GM23338 (cell line): ENCODE measurements around the gene LIFR. TPM values are rescaled to one million over a fixed set of nuclear protein-coding genes. Genes with fewer than 3 reads are reported as not detected.

Experiments
- ATAC-seq: fragments of 200-7000 bp; cut with Tn5 transposase; 3 replicates; pipeline ENCODE4 v1.9.1; 2020
- DNase-seq: peaks from one replicate; pipeline ENCODE4 v3.0.0-alpha.2; 2015; ENCODE audit warnings: low spot score
- H2AFZ ChIP-seq: fragments of 200-600 bp; sonication (generic); 2 replicates; pipeline ENCODE4 v1.8.0; 2016; ENCODE audit warnings: antibody characterized with exemption, mild to moderate bottlenecking, moderate library complexity
- H3F3A ChIP-seq: fragments of 200-600 bp; sonication (generic); replicated peaks from 2 replicates; pipeline ENCODE4 v1.8.0; 2017; ENCODE audit warnings: antibody characterized with exemption, mixed run types, low read depth
- H3K27ac ChIP-seq: fragments of 200-600 bp; sonication (generic); 2 replicates; pipeline ENCODE4 v1.6.1; 2016; ENCODE audit warnings: low read depth
- H3K27me3 ChIP-seq: fragments of 200-600 bp; sonication (generic); 2 replicates; pipeline ENCODE4 v1.8.0; 2016; ENCODE audit warnings: mild to moderate bottlenecking, mixed run types, moderate library complexity; ENCODE audit not compliant: insufficient read depth
- H3K36me3 ChIP-seq: fragments of 200-600 bp; sonication (generic); 2 replicates; pipeline ENCODE4 v1.8.0; 2016; ENCODE audit warnings: mild to moderate bottlenecking; ENCODE audit not compliant: insufficient read depth
- H3K4me1 ChIP-seq: fragments of 200-600 bp; sonication (generic); 2 replicates; pipeline ENCODE4 v1.8.0; 2016; ENCODE audit warnings: mild to moderate bottlenecking, moderate library complexity; ENCODE audit not compliant: insufficient read depth
- H3K4me2 ChIP-seq: fragments of 200-600 bp; sonication (generic); 2 replicates; pipeline ENCODE4 v1.7.1; 2017; ENCODE audit warnings: mixed run types
- H3K4me3 ChIP-seq: fragments of 200-600 bp; sonication (generic); 2 replicates; pipeline ENCODE4 v1.6.1; 2016; ENCODE audit warnings: mixed run types
- H3K79me2 ChIP-seq: fragments of 200-600 bp; sonication (generic); replicated peaks from 2 replicates; pipeline ENCODE4 v1.8.0; 2017; ENCODE audit warnings: mild to moderate bottlenecking; ENCODE audit not compliant: insufficient read depth
- H3K9me2 ChIP-seq: fragments of 200-600 bp; sonication (generic); 2 replicates; pipeline ENCODE4 v1.8.0; 2017; ENCODE audit not compliant: insufficient read depth
- H4K20me1 ChIP-seq: fragments of 200-600 bp; sonication (generic); replicated peaks from 2 replicates; pipeline ENCODE4 v1.8.0; 2017; ENCODE audit warnings: mild to moderate bottlenecking; ENCODE audit not compliant: insufficient read depth
- H3K27ac Mint-ChIP-seq: 2 replicates; pipeline ENCODE4 v1.8.0; 2020; ENCODE audit warnings: inconsistent platforms, mild to moderate bottlenecking, moderate library complexity, mixed read lengths
- H3K27me3 Mint-ChIP-seq: 3 replicates; pipeline ENCODE4 v1.8.0; 2022; ENCODE audit warnings: low read depth, mild to moderate bottlenecking, moderate library complexity, mixed read lengths, inconsistent platforms; ENCODE audit not compliant: insufficient read depth, poor library complexity
- H3K36me3 Mint-ChIP-seq: 3 replicates; pipeline ENCODE4 v1.8.0; 2021; ENCODE audit warnings: low read depth, mild to moderate bottlenecking, inconsistent platforms, moderate library complexity, mixed read lengths
- H3K4me1 Mint-ChIP-seq: 3 replicates; pipeline ENCODE4 v1.8.0; 2020; ENCODE audit warnings: mild to moderate bottlenecking, inconsistent platforms, mixed read lengths
- H3K4me3 Mint-ChIP-seq: 3 replicates; pipeline ENCODE4 v1.8.0; 2021; ENCODE audit warnings: moderate library complexity, mild to moderate bottlenecking, inconsistent platforms, mixed read lengths
- H3K9me3 Mint-ChIP-seq: 3 replicates; pipeline ENCODE4 v1.8.0; 2020; ENCODE audit warnings: moderate library complexity, mild to moderate bottlenecking, inconsistent platforms, mixed read lengths
- CREB1 ChIP-seq: fragments of 250-450 bp; sonication (Bioruptor Pico); IDR thresholded peaks from 2 replicates; pipeline ENCODE4 v1.5.0; 2020; ENCODE audit warnings: low read depth, mild to moderate bottlenecking, moderate library complexity
- EZH2 ChIP-seq: fragments of 200-600 bp; sonication (generic); IDR thresholded peaks from one replicate; pipeline ENCODE4 v1.8.0; 2017; ENCODE audit warnings: antibody characterized with exemption, mild to moderate bottlenecking, low read depth; ENCODE audit not compliant: unreplicated experiment
- EZH2phosphoT487 ChIP-seq: fragments of 200-600 bp; sonication (generic); IDR thresholded peaks from one replicate; pipeline ENCODE4 v1.8.1; 2018; ENCODE audit warnings: antibody characterized with exemption; ENCODE audit not compliant: unreplicated experiment
- JUNB ChIP-seq: IDR thresholded peaks from one replicate; pipeline ENCODE4 v1.6.1; 2016; ENCODE audit warnings: antibody characterized with exemption; ENCODE audit not compliant: unreplicated experiment
- NANOG ChIP-seq: IDR thresholded peaks from 2 replicates; pipeline ENCODE4 v1.6.1; 2016; ENCODE audit warnings: antibody characterized with exemption, borderline replicate concordance
- POLR2AphosphoS5 ChIP-seq: IDR thresholded peaks from 2 replicates; pipeline ENCODE4 v1.6.1; 2016; ENCODE audit warnings: antibody characterized with exemption, low read depth
- STAT1 ChIP-seq: IDR thresholded peaks from one replicate; pipeline ENCODE4 v1.6.1; 2016; ENCODE audit warnings: antibody characterized with exemption; ENCODE audit not compliant: unreplicated experiment
- ZNF114 ChIP-seq: fragments of 250-450 bp; sonication (Bioruptor Pico); IDR thresholded peaks from 2 replicates; pipeline ENCODE4 v1.5.0; 2020; ENCODE audit warnings: mild to moderate bottlenecking, moderate library complexity
- ZNF331 ChIP-seq: fragments of 250-450 bp; sonication (Bioruptor Pico); IDR thresholded peaks from 2 replicates; pipeline ENCODE4 v1.5.0; 2020; ENCODE audit warnings: low read depth, mild to moderate bottlenecking, moderate library complexity
- polyA plus RNA-seq: library from polyadenylated mRNA; unstranded; fragments of >200 nt; fragmentation: Nextera tagmentation; extraction: Ambion mirVana; gene quantifications from 2 replicates; pipeline ENCODE4 v1.2.1, GENCODE V29; 2016
- total RNA-seq: library from RNA; depleted of rRNA; stranded (reverse); fragments of >200 nt; shearing (Covaris generic); gene quantifications from 2 replicates; pipeline ENCODE4 v1.2.3, GENCODE V29; 2014
- TF ChIP-seq, protein P1 (sequence below): IDR thresholded peaks from 2 replicates; pipeline ENCODE4 v1.6.1; 2016; ENCODE audit warnings: antibody characterized with exemption
- TF ChIP-seq, protein P2 (sequence below): IDR thresholded peaks from one replicate; pipeline ENCODE4 v1.6.1; 2018; ENCODE audit warnings: antibody characterized with exemption; ENCODE audit not compliant: unreplicated experiment
- TF ChIP-seq, protein P3 (sequence below): fragments of 250-450 bp; sonication (Bioruptor Pico); IDR thresholded peaks from 2 replicates; pipeline ENCODE4 v1.5.0; 2020; ENCODE audit warnings: mild to moderate bottlenecking, moderate library complexity
- TF ChIP-seq, protein P4 (sequence below), 2 experiments: fragments of 200-600 bp in 1 of 2; sonication (generic) in 1 of 2; conservative IDR thresholded peaks; 2 replicates each; pipeline versions ENCODE4 v1.5.1 to v1.6.1; 2016 to 2017; ENCODE audit warnings: antibody characterized with exemption in 2 of 2, low read depth in 2 of 2, mild to moderate bottlenecking in 2 of 2, moderate library complexity in 1 of 2

Gene LIFR
- total and polyA plus RNA-seq, 2 experiments from 2014 or later, result 11.0 to 25.2 TPM

DNA sequence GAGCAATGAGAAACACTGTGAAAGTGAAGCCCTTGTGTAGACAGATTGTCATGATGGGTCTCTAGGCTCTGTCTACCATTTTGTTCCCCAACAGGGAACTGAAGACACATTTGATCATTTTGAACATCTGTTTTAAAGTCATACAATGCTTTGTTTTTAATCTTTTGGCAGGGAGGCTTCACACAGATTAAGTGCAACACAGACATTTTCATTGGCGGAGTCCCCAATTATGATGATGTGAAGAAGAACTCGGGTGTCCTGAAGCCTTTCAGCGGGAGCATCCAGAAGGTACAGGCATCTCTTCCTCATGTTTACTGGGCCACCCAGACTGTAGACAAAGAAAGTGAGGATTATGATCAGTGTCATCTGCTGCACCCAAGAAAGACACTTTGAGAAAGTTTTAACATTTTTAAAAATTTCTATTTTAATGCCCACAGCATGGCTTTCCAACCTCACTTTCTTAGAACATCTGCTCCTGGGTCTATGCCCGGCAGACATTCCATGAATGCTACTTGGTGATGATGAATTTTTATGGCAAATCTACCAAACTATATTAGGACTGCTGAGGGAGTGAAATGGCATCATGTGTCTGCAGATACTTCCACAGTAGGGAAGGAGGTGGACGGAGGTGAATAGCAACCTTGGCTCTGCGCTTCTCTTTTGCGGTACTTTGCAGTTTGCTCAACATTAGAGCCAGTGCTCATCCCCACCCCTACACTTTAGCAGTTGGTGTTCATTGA lies 121.3 kb downstream of the LIFR start:
- H3K27ac Mint-ChIP-seq, result no peak overlapping the region

More for the DNA sequence above, 121.3 kb downstream of the LIFR start:
- Histone ChIP-seq H3F3A (no peaks in the 10 kb centered on the region), H3K27ac (no peak overlapping the region), H3K79me2 (no peaks in the 10 kb centered on the region), H3K4me2 (no peak overlapping the region), H2AFZ (no peak overlapping the region), H3K27me3 (no peaks in the 10 kb centered on the region), H4K20me1 (no peaks in the 10 kb centered on the region), H3K36me3 (no peaks in the 10 kb centered on the region), H3K4me3 (no peak overlapping the region), H3K9me2 (peaks cover 3% of the 10 kb centered on the region; the same call in 1 of the 2 replicates), H3K4me1 (no peaks in the 10 kb centered on the region)
- ATAC-seq (no peak), DNase-seq (no peak)
- Mint-ChIP-seq H3K36me3 (no peaks in the 10 kb centered on the region), H3K4me1 (peaks cover 6% of the 10 kb centered on the region; the same call in 1 of the 3 replicates), H3K27me3 (no peaks in the 10 kb centered on the region), H3K9me3 (no peaks in the 10 kb centered on the region), H3K4me3 (no peak overlapping the region)
- TF ChIP-seq EZH2, result no peak
- TF ChIP-seq, protein P1, sequence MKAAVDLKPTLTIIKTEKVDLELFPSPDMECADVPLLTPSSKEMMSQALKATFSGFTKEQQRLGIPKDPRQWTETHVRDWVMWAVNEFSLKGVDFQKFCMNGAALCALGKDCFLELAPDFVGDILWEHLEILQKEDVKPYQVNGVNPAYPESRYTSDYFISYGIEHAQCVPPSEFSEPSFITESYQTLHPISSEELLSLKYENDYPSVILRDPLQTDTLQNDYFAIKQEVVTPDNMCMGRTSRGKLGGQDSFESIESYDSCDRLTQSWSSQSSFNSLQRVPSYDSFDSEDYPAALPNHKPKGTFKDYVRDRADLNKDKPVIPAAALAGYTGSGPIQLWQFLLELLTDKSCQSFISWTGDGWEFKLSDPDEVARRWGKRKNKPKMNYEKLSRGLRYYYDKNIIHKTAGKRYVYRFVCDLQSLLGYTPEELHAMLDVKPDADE, result no peak
- TF ChIP-seq STAT1, result no peak
- TF ChIP-seq, protein P2, sequence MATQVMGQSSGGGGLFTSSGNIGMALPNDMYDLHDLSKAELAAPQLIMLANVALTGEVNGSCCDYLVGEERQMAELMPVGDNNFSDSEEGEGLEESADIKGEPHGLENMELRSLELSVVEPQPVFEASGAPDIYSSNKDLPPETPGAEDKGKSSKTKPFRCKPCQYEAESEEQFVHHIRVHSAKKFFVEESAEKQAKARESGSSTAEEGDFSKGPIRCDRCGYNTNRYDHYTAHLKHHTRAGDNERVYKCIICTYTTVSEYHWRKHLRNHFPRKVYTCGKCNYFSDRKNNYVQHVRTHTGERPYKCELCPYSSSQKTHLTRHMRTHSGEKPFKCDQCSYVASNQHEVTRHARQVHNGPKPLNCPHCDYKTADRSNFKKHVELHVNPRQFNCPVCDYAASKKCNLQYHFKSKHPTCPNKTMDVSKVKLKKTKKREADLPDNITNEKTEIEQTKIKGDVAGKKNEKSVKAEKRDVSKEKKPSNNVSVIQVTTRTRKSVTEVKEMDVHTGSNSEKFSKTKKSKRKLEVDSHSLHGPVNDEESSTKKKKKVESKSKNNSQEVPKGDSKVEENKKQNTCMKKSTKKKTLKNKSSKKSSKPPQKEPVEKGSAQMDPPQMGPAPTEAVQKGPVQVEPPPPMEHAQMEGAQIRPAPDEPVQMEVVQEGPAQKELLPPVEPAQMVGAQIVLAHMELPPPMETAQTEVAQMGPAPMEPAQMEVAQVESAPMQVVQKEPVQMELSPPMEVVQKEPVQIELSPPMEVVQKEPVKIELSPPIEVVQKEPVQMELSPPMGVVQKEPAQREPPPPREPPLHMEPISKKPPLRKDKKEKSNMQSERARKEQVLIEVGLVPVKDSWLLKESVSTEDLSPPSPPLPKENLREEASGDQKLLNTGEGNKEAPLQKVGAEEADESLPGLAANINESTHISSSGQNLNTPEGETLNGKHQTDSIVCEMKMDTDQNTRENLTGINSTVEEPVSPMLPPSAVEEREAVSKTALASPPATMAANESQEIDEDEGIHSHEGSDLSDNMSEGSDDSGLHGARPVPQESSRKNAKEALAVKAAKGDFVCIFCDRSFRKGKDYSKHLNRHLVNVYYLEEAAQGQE, result no peak
- TF ChIP-seq, protein P3, sequence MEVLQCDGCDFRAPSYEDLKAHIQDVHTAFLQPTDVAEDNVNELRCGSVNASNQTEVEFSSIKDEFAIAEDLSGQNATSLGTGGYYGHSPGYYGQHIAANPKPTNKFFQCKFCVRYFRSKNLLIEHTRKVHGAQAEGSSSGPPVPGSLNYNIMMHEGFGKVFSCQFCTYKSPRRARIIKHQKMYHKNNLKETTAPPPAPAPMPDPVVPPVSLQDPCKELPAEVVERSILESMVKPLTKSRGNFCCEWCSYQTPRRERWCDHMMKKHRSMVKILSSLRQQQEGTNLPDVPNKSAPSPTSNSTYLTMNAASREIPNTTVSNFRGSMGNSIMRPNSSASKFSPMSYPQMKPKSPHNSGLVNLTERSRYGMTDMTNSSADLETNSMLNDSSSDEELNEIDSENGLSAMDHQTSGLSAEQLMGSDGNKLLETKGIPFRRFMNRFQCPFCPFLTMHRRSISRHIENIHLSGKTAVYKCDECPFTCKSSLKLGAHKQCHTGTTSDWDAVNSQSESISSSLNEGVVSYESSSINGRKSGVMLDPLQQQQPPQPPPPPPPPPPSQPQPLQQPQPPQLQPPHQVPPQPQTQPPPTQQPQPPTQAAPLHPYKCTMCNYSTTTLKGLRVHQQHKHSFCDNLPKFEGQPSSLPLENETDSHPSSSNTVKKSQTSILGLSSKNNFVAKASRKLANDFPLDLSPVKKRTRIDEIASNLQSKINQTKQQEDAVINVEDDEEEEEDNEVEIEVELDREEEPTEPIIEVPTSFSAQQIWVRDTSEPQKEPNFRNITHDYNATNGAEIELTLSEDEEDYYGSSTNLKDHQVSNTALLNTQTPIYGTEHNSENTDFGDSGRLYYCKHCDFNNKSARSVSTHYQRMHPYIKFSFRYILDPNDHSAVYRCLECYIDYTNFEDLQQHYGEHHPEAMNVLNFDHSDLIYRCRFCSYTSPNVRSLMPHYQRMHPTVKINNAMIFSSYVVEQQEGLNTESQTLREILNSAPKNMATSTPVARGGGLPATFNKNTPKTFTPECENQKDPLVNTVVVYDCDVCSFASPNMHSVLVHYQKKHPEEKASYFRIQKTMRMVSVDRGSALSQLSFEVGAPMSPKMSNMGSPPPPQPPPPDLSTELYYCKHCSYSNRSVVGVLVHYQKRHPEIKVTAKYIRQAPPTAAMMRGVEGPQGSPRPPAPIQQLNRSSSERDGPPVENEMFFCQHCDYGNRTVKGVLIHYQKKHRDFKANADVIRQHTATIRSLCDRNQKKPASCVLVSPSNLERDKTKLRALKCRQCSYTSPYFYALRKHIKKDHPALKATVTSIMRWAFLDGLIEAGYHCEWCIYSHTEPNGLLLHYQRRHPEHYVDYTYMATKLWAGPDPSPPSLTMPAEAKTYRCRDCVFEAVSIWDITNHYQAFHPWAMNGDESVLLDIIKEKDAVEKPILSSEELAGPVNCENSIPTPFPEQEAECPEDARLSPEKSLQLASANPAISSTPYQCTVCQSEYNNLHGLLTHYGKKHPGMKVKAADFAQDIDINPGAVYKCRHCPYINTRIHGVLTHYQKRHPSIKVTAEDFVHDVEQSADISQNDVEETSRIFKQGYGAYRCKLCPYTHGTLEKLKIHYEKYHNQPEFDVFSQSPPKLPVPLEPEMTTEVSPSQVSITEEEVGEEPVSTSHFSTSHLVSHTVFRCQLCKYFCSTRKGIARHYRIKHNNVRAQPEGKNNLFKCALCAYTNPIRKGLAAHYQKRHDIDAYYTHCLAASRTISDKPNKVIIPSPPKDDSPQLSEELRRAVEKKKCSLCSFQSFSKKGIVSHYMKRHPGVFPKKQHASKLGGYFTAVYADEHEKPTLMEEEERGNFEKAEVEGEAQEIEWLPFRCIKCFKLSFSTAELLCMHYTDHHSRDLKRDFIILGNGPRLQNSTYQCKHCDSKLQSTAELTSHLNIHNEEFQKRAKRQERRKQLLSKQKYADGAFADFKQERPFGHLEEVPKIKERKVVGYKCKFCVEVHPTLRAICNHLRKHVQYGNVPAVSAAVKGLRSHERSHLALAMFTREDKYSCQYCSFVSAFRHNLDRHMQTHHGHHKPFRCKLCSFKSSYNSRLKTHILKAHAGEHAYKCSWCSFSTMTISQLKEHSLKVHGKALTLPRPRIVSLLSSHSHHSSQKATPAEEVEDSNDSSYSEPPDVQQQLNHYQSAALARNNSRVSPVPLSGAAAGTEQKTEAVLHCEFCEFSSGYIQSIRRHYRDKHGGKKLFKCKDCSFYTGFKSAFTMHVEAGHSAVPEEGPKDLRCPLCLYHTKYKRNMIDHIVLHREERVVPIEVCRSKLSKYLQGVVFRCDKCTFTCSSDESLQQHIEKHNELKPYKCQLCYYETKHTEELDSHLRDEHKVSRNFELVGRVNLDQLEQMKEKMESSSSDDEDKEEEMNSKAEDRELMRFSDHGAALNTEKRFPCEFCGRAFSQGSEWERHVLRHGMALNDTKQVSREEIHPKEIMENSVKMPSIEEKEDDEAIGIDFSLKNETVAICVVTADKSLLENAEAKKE (CRISPR knock-in tag), result no peak
- no peak for TF ChIP-seq POLR2AphosphoS5
- no peak for TF ChIP-seq ZNF331 (CRISPR knock-in tag)
- TF ChIP-seq NANOG, result no peak
- TF ChIP-seq CREB1, result no peak
- no peak for TF ChIP-seq EZH2phosphoT487
- no peak for TF ChIP-seq ZNF114
- TF ChIP-seq, protein P4, sequence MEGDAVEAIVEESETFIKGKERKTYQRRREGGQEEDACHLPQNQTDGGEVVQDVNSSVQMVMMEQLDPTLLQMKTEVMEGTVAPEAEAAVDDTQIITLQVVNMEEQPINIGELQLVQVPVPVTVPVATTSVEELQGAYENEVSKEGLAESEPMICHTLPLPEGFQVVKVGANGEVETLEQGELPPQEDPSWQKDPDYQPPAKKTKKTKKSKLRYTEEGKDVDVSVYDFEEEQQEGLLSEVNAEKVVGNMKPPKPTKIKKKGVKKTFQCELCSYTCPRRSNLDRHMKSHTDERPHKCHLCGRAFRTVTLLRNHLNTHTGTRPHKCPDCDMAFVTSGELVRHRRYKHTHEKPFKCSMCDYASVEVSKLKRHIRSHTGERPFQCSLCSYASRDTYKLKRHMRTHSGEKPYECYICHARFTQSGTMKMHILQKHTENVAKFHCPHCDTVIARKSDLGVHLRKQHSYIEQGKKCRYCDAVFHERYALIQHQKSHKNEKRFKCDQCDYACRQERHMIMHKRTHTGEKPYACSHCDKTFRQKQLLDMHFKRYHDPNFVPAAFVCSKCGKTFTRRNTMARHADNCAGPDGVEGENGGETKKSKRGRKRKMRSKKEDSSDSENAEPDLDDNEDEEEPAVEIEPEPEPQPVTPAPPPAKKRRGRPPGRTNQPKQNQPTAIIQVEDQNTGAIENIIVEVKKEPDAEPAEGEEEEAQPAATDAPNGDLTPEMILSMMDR (conservative IDR thresholded peaks at IDR 0.05; ENCODE audit: low read depth in 2 of 2), result no peak
- no peak for TF ChIP-seq JUNB
